ENCODE measurements around the gene EDRF1. TPM values are rescaled to one million over a fixed set of nuclear protein-coding genes. Genes with fewer than 3 reads are reported as not detected.

EDRF1 gene
- total and polyA plus RNA-seq, 2 of the 4 experiments (the other 2 are of a cell fraction) = 17.0 to 24.9 TPM

GRCh38 chr10:125812128-125812750, 92.7 kb downstream of the EDRF1 start:
- ATAC-seq (ENCODE audit: low read depth) (no peak), DNase-seq (peak; percentile 58)
- no CpG with 5 or more reads among the region's 1 CpG for WGBS, 2 experiments (ENCODE audit: extremely low coverage in 2 of 2, insufficient read length in 1 of 2)
- CTCF ChIA-PET = no interaction called here
- H3K4ac ChIP-seq (ENCODE audit: low read depth, low read length) = no peak overlapping the region
- H3K4me1 ChIP-seq (ENCODE audit: control insufficient read depth, insufficient read depth, low read length) = no peaks in the 10 kb centered on the region
- no peaks in the 10 kb centered on the region for H3K9me3 ChIP-seq (ENCODE audit: control insufficient read depth, insufficient read depth, low read length)
- no peaks in the 10 kb centered on the region for H4K20me1 ChIP-seq (ENCODE audit: insufficient read depth, low read length)
- H2BK20ac ChIP-seq (ENCODE audit: low read depth, low read length) = no peak overlapping the region
- no peak overlapping the region for H3K4me3 ChIP-seq (ENCODE audit: insufficient read depth, low read depth, low read length)
- no peak overlapping the region for H3K23ac ChIP-seq (ENCODE audit: low read depth, low read length)
- H3K79me1 ChIP-seq (ENCODE audit: low read depth in 1 of 2, low read length in 2 of 2) = 0 out of 4 replicates have a peak, but pooled peaks cover 0 to 1% of the 10 kb centered on the region in 2 experiments
- H2AFZ ChIP-seq (replicated peaks; ENCODE audit: low read length, poor library complexity) = no peak overlapping the region
- TF ChIP-seq CEBPB (IDR thresholded peaks at IDR 0.05; ENCODE audit: low read depth, low read length) = no peak
- no peak for TF ChIP-seq MAFK (IDR thresholded peaks at IDR 0.05; ENCODE audit: low read depth, low read length)
- TF ChIP-seq NFE2L2 (IDR thresholded peaks at IDR 0.05; ENCODE audit: low read depth, low read length) = no peak
- TF ChIP-seq, protein P1, sequence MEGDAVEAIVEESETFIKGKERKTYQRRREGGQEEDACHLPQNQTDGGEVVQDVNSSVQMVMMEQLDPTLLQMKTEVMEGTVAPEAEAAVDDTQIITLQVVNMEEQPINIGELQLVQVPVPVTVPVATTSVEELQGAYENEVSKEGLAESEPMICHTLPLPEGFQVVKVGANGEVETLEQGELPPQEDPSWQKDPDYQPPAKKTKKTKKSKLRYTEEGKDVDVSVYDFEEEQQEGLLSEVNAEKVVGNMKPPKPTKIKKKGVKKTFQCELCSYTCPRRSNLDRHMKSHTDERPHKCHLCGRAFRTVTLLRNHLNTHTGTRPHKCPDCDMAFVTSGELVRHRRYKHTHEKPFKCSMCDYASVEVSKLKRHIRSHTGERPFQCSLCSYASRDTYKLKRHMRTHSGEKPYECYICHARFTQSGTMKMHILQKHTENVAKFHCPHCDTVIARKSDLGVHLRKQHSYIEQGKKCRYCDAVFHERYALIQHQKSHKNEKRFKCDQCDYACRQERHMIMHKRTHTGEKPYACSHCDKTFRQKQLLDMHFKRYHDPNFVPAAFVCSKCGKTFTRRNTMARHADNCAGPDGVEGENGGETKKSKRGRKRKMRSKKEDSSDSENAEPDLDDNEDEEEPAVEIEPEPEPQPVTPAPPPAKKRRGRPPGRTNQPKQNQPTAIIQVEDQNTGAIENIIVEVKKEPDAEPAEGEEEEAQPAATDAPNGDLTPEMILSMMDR (conservative IDR thresholded peaks at IDR 0.05; ENCODE audit: low read depth, low read length) = no peak
- TF ChIP-seq POLR2A (IDR thresholded peaks at IDR 0.05; ENCODE audit: low read depth, low read length) = no peak
- TF ChIP-seq, protein P2, sequence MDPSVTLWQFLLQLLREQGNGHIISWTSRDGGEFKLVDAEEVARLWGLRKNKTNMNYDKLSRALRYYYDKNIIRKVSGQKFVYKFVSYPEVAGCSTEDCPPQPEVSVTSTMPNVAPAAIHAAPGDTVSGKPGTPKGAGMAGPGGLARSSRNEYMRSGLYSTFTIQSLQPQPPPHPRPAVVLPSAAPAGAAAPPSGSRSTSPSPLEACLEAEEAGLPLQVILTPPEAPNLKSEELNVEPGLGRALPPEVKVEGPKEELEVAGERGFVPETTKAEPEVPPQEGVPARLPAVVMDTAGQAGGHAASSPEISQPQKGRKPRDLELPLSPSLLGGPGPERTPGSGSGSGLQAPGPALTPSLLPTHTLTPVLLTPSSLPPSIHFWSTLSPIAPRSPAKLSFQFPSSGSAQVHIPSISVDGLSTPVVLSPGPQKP (IDR thresholded peaks at IDR 0.05; ENCODE audit: borderline replicate concordance, low read depth, low read length) = no peak
- no peak for TF ChIP-seq CHD1 (IDR thresholded peaks at IDR 0.05; ENCODE audit: low read depth, low read length)
- no peak for TF ChIP-seq RAD21 (IDR thresholded peaks at IDR 0.05; ENCODE audit: low read length)
- TF ChIP-seq BHLHE40 (IDR thresholded peaks at IDR 0.05; ENCODE audit: low read depth, low read length) = no peak
- TF ChIP-seq MXI1 (IDR thresholded peaks at IDR 0.05; ENCODE audit: borderline replicate concordance, low read depth, low read length) = no peak
- TF ChIP-seq, protein P3, sequence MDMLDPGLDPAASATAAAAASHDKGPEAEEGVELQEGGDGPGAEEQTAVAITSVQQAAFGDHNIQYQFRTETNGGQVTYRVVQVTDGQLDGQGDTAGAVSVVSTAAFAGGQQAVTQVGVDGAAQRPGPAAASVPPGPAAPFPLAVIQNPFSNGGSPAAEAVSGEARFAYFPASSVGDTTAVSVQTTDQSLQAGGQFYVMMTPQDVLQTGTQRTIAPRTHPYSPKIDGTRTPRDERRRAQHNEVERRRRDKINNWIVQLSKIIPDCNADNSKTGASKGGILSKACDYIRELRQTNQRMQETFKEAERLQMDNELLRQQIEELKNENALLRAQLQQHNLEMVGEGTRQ (IDR thresholded peaks at IDR 0.05; ENCODE audit: low read depth, low read length) = no peak
- TF ChIP-seq RCOR1 (IDR thresholded peaks at IDR 0.05; ENCODE audit: insufficient replicate concordance, low read length) = no peak
- TF ChIP-seq RFX5 (IDR thresholded peaks at IDR 0.05; ENCODE audit: low read depth, low read length) = no peak
- TF ChIP-seq SMC3 (IDR thresholded peaks at IDR 0.05; ENCODE audit: low read depth, low read length) = no peak
- TF ChIP-seq MAZ (IDR thresholded peaks at IDR 0.05; ENCODE audit: borderline replicate concordance, low read depth, low read length) = no peak
- no peak for TF ChIP-seq FOS (IDR thresholded peaks at IDR 0.05; ENCODE audit: low read depth, low read length)
- H3K14ac ChIP-seq (replicated peaks; ENCODE audit: low read depth, low read length) = no peak overlapping the region
- in situ Hi-C loops (cut with MboI; ENCODE audit: low sequenced_read_pairs) (no loop called here), dilution Hi-C loops (cut with HindIII; ENCODE audit: low sequenced_read_pairs, unreplicated experiment) (no loop called here), intact Hi-C loops (cut with micrococcal nuclease) (loop anchor here (5.0 kb wide), 1 partner anchor 60 kb away; no protein-coding TSS in a partner anchor)
- H3K36me3 ChIP-seq (ENCODE audit: control insufficient read depth, insufficient read depth, low read length) = peaks cover 41% of the 10 kb centered on the region
- no peak overlapping the region for H2BK120ac ChIP-seq (ENCODE audit: low read depth, low read length)
- no peak overlapping the region for H2AK9ac ChIP-seq (replicated peaks; ENCODE audit: low read depth, low read length, poor library complexity)
- no peak overlapping the region for H3K56ac ChIP-seq (ENCODE audit: extremely low read depth, insufficient read depth, low read length)
- no peaks in the 10 kb centered on the region for H3K9me1 ChIP-seq (ENCODE audit: insufficient read depth, low read length)
- no peak overlapping the region for H3K18ac ChIP-seq (ENCODE audit: low read depth, low read length)
- H3K9ac ChIP-seq (ENCODE audit: low read depth, low read length) = no peak overlapping the region
- H3K27ac ChIP-seq (ENCODE audit: insufficient read depth, low read length) = no peak overlapping the region
- no peak overlapping the region for H2BK15ac ChIP-seq (ENCODE audit: low read depth, low read length)
- H4K5ac ChIP-seq (ENCODE audit: low read depth, low read length) = no peak overlapping the region
- BruUV-seq (replicated peaks) = no TSS peak
- H3K27me3 ChIP-seq (ENCODE audit: control insufficient read depth, insufficient read depth, low read length) = no peaks in the 10 kb centered on the region
- H4K8ac ChIP-seq (ENCODE audit: low read depth in 2 of 2, low read length in 2 of 2) = no peak overlapping the region
- no peak overlapping the region for H4K91ac ChIP-seq (ENCODE audit: insufficient read depth, low read depth, low read length)
- no peak overlapping the region for H2BK5ac ChIP-seq (ENCODE audit: low read depth, low read length, poor library complexity, severe bottlenecking)
- POLR2A ChIA-PET (ENCODE audit: unreplicated experiment) = interaction anchor here (0.6 kb wide), 1 partner anchor 16 kb away, joined by 7 read pairs; no protein-coding TSS in a partner anchor
- no peak overlapping the region for H3K4me2 ChIP-seq (ENCODE audit: low read depth, low read length)
- H2AK5ac ChIP-seq (ENCODE audit: low read depth, low read length) = no peak overlapping the region

Data from IMR-90 (cell line).